Aorta (tissue), 5 donors: Measurements from ENCODE around the gene RIBC1. TPM values are rescaled to one million over a fixed set of nuclear protein-coding genes. Genes with fewer than 3 reads are reported as not detected.

ENCODE experiments used
- ATAC-seq: fragments of 200-7000 bp; cut with Tn5 transposase; one replicate; pipeline ENCODE4 v1.9.1; 2022; ENCODE audit warnings: moderate library complexity; ENCODE audit not compliant: low FRiP score
- DNase-seq, 2 donors: peaks; one replicate each; pipeline ENCODE4 v3.0.0-alpha.2; 2020
- H3K27ac ChIP-seq, 2 donors: one replicate each; pipeline ENCODE4 v1.5.1; 2013; ENCODE audit warnings: low read length in 2 of 2, mild to moderate bottlenecking in 2 of 2, moderate library complexity in 2 of 2, control low read depth in 1 of 2, inconsistent platforms in 1 of 2, low read depth in 1 of 2
- H3K27me3 ChIP-seq, 2 donors: one replicate each; pipeline ENCODE4 v1.6.1; 2013; ENCODE audit warnings: control low read depth in 1 of 2, low read length in 1 of 2, mild to moderate bottlenecking in 1 of 2, moderate library complexity in 1 of 2; ENCODE audit not compliant: insufficient read depth in 2 of 2, control insufficient read depth in 1 of 2
- H3K36me3 ChIP-seq, 2 donors: one replicate each; pipeline ENCODE4 v1.6.1; 2013; ENCODE audit warnings: control low read depth in 1 of 2, low read length in 1 of 2, mild to moderate bottlenecking in 1 of 2; ENCODE audit not compliant: insufficient read depth in 2 of 2, control insufficient read depth in 1 of 2
- H3K4me1 ChIP-seq, 2 donors: one replicate each; pipeline ENCODE4 v1.6.1; 2013; ENCODE audit warnings: low read length in 2 of 2, control low read depth in 1 of 2, mild to moderate bottlenecking in 1 of 2, moderate library complexity in 1 of 2; ENCODE audit not compliant: insufficient read depth in 2 of 2, control insufficient read depth in 1 of 2
- H3K4me3 ChIP-seq, 2 donors: one replicate each; pipeline ENCODE4 v1.5.1; 2013; ENCODE audit warnings: low read length in 2 of 2, control low read depth in 1 of 2, mild to moderate bottlenecking in 1 of 2
- H3K9me3 ChIP-seq: one replicate; pipeline ENCODE4 v1.6.1; 2013; ENCODE audit warnings: mild to moderate bottlenecking, low read length; ENCODE audit not compliant: control insufficient read depth
- WGBS, 2 donors: extraction: QIAGEN DNeasy Blood & Tissue Kit; methylation state at CpG; one replicate each; pipeline ENCODE4 v1.1.7; 2013; 5-methylcytosine and 5-hydroxymethylcytosine counted together
- intact Hi-C, 2 donors: fragments of 100-400 bp; cut with DNase I; formaldehyde crosslinking; loops; one replicate each; pipeline versions ENCODE4 v1.14.2 to v1.15.0; 2022
- long read RNA-seq, 2 donors: library from polyadenylated mRNA; unstranded; transcript quantifications; one replicate each; pipeline ENCODE4 v2.0.0, GENCODE V29; 2020 to 2021
- polyA plus RNA-seq, 2 donors: library from polyadenylated mRNA; stranded (reverse); fragments of 200-250 nt; gene quantifications; one replicate each; pipeline ENCODE4 v1.2.3, GENCODE V29; 2013
- total RNA-seq, 2 donors: library from RNA; stranded (reverse); fragmentation: NEBNext Ultra II Directional; extraction: Animal tissue kit (Norgen Biotek cat#: 25700); gene quantifications; one replicate each; pipeline ENCODE4 v1.2.1, GENCODE V29; 2021
- donor health status: healthy with polysubstance abuse.
- donor health status: Bipolar disorder and iron deficiency.
- donor health status: DM: no; HTN: no; CAD: no.
- donor health status: DM: no; HTN: no; CAD: no.
- donor health status: DM: yes; HTN: yes; CAD: no.

Gene RIBC1
- total RNA-seq (under 1 TPM; 0.48 to 0.58 TPM), polyA plus RNA-seq (1 to 10 TPM in 1 of 2 donors, under 1 TPM in 1; 0.69 to 1.0 TPM)
- long read RNA-seq, donor 1, partial matches to known transcripts = 1 of 5 reads
- long read RNA-seq, donor 1, other reads (novel, unspliced or antisense) = 2 of 5 reads
- long read RNA-seq, donor 2, partial matches to known transcripts = 0 of 2 reads
- long read RNA-seq, donor 2, other reads (novel, unspliced or antisense) = 2 of 2 reads

DNA sequence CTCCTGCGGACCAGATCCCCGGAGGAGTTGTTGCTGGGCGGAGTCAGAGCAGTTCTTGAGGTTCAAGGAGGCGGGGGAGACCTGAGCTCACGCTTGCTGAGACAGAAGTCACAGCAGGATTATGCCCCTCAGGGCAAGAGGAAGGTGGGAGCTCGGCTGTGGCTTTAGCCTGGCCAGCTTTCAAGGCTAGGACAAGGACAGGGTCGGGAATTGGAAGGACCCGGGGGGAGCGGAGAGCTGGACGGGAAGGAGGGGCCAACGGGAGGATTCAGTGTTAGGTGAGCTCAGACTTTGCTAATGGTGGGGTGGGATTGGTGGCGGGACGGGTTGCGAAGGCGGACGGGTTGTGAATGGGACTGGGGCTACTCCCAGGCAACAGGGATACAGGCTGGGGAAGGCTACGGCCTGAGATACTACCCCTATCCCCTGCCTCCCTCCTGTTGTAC lies at the start of gene RIBC1:
RIBC1 (plus strand) TSS at position 13 of the 446 bp plus-strand sequence. CDS start 3,404 bp downstream, outside the sequence.
- H3K9me3 ChIP-seq = no peaks in the 10 kb centered on the region
- H3K4me1 ChIP-seq = no peaks in the 10 kb centered on the region
- WGBS, 2 donors = 2% methylated on average over 17 of the region's 17 CpGs
- no peak for DNase-seq
- peak within 1 kb of the TSS in 1 of 2 donors; percentile 98 for H3K27ac ChIP-seq
- intact Hi-C loops = loop anchor here in 1 of 2 donors (5.0 kb wide), 1 partner anchor 106 kb away; no protein-coding TSS in a partner anchor
- H3K27me3 ChIP-seq = no peaks in the 10 kb centered on the region
- ATAC-seq = no peak
- H3K36me3 ChIP-seq = no peaks in the 10 kb centered on the region
- H3K4me3 ChIP-seq = peak within 1 kb of the TSS; percentile 77 to 83

DNA sequence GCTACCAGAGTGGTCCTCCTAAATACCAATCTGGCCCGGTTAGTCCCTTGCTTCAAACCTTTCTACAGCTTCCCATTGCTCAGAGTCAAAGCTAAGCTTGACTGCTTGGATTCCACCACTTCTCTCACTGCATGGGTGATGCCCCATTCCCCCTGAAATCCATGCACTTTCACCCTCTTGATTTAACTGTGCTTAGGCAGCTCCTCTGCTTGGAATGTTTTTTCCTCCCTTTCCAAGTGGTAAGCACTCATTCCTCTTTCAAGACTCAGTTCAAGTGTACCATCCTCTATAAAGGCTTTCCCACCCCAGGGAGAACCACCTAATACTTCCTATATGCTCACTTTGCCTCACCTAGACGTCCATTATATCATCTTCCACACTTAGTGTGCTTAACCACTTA lies 49.4 kb upstream of the RIBC1 start:
- WGBS, 2 donors = 66 to 72% methylated on average over 2 of the region's 2 CpGs
- DNase-seq (no peak), ATAC-seq (no peak)
- no peaks in the 10 kb centered on the region for H3K4me1 ChIP-seq
- H3K27ac ChIP-seq = no peak overlapping the region
- intact Hi-C loops = no loop called here
- H3K36me3 ChIP-seq = no peaks in the 10 kb centered on the region
- no peaks in the 10 kb centered on the region for H3K9me3 ChIP-seq
- H3K27me3 ChIP-seq = no peaks in the 10 kb centered on the region
- no peak overlapping the region for H3K4me3 ChIP-seq

DNA sequence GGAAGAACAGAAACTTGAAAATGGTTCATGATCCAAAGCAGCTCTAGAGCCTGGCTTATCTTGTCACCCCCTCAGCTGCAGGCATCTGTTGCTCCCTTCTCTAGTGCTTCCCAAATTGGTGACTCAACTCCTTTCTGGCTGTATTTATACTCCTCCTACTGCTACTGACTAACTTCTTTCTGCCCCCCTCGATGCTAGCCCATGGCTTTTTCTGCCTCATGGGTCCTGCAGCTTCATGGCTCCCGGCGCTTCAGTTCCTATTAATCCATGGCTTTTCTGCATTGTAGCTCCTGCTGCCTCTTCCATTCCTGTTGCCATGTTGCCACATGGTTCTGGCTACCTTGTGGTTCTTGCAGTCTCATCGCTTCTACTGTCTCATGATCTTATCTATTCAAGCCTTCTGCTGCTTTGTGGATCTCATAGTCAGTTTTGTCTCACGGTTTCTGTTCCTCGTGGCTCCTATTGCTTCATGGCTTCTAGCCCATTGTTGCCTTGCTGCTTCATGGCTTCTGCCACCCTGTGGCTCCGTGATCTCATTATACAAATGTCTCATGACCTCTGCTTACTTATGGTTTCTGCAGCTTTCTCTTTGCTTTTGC lies 48.4 kb upstream of the RIBC1 start:
- Histone ChIP-seq H3K36me3 (no peaks in the 10 kb centered on the region), H3K4me1 (no peaks in the 10 kb centered on the region), H3K9me3 (no peaks in the 10 kb centered on the region), H3K27me3 (no peaks in the 10 kb centered on the region), H3K27ac (no peak overlapping the region), H3K4me3 (no peak overlapping the region)
- intact Hi-C loops = no loop called here
- 88 to 90% methylated on average over 7 of the region's 7 CpGs for WGBS, 2 donors
- ATAC-seq (no peak), DNase-seq (no peak)

DNA sequence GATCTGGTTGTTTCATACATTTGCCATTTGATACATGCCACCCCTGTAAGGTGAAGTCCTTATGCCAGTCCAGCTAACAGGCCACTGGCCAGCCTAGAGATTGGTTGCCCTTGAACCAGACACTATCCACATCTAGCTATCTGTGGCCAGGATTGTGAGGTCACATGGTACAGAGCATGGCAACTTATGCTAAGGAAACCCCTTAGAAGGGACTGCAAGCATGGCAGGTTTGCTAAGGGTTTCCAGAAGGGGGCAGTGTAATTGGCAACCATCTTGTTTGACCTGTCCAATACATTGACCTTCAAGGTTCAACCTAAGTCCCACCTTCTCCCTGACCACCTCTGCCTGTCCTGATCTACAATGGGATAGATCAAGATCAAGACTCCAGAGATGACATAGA lies 47.8 kb upstream of the RIBC1 start:
- Histone ChIP-seq H3K4me3 (no peak overlapping the region), H3K36me3 (no peaks in the 10 kb centered on the region), H3K4me1 (no peaks in the 10 kb centered on the region), H3K9me3 (no peaks in the 10 kb centered on the region), H3K27ac (no peak overlapping the region), H3K27me3 (no peaks in the 10 kb centered on the region)
- ATAC-seq = no peak
- no peak for DNase-seq
- intact Hi-C loops = no loop called here

DNA sequence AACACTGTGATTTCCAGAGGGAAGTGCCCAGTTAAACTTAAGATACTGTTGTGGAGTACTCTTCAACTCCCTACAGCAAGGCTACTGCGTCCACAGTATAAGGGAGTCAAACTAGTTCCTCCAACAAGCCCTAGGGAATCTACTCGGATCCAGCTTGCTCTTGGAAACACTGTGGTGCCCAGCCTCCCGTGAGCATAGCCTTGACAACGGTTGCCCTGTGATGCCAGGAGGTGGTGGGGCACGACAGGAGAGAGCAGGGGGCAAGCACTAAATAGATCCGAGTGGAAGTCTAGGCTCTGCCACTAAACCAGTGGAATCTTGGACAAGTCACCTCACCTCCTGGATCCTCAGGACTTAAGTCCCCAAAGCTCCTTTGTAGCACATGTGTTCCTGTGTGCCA lies 45.8 kb upstream of the RIBC1 start:
- Histone ChIP-seq H3K27ac (no peak overlapping the region), H3K4me1 (no peaks in the 10 kb centered on the region), H3K4me3 (no peak overlapping the region), H3K27me3 (no peaks in the 10 kb centered on the region), H3K9me3 (no peaks in the 10 kb centered on the region), H3K36me3 (peaks cover 0 to 8% of the 10 kb centered on the region in 2 donors)
- 70 to 76% methylated on average over 6 of the region's 6 CpGs for WGBS, 2 donors
- DNase-seq (no peak), ATAC-seq (no peak)
- intact Hi-C loops = no loop called here

DNA sequence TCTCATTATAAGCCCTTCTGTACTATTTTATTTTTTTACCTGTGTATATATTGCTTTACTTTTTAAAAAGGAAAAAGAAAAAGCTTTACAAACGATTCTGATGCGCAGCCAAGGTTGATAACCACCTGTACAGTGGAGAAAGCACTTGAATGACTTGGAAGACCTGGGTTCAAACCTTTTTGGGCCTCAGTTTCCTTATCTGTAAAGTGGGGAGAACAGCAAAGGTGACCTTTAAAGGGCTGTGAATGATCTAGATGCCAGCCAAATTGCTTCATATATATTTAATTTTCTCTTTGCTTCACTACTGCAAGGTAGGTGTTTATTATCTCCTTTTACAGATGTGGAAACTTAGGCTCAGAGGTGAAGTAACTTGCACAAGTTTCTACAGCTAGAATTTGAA lies 45.2 kb upstream of the RIBC1 start:
- Histone ChIP-seq H3K9me3 (no peaks in the 10 kb centered on the region), H3K4me1 (no peaks in the 10 kb centered on the region), H3K27me3 (no peaks in the 10 kb centered on the region), H3K4me3 (no peak overlapping the region), H3K27ac (no peak overlapping the region), H3K36me3 (peaks cover 0 to 8% of the 10 kb centered on the region in 2 donors)
- intact Hi-C loops = no loop called here
- ATAC-seq (no peak), DNase-seq (no peak)
- WGBS, 2 donors = 88 to 91% methylated on average over 2 of the region's 2 CpGs

DNA sequence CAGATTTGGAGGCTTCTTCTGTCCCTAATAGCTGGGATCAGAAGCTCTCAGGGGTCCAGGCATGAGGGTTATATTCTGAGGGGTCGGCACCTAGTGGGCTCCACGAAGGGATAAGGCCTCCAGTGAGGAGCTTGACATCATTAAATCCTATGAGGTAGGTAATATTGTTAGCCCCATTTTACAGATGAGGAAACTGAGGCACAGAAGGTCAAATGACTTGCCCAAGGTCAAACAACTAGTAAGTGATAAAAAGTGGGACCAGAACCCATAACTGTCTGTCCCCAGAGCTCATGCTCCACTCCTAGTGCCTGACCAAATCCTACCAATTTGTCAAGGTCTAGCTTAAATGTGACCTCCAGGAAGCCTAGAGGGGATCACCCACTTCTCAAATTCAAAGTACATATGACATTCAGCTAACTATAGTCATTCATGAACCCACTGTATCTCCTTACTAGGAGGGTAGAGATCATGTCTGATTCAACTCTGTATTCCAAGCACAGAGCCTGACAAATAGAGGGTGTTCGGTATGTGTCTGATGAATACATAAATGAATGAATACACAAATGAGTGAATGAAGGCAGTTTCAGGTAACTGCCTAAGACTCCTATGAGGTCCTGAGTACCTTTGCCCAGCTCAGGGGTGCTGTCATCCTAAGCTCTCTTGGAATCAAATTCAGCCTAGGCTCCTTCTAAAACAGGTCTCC lies 43.5 kb upstream of the RIBC1 start:
- no peak for DNase-seq
- no peaks in the 10 kb centered on the region for H3K27me3 ChIP-seq
- no peaks in the 10 kb centered on the region for H3K9me3 ChIP-seq
- peaks cover 0 to 8% of the 10 kb centered on the region in 2 donors for H3K36me3 ChIP-seq
- 97% methylated on average over 3 of the region's 3 CpGs for WGBS, 2 donors
- intact Hi-C loops = no loop called here
- no peaks in the 10 kb centered on the region for H3K4me1 ChIP-seq
- H3K4me3 ChIP-seq = no peak overlapping the region
- ATAC-seq = no peak
- H3K27ac ChIP-seq = no peak overlapping the region

DNA sequence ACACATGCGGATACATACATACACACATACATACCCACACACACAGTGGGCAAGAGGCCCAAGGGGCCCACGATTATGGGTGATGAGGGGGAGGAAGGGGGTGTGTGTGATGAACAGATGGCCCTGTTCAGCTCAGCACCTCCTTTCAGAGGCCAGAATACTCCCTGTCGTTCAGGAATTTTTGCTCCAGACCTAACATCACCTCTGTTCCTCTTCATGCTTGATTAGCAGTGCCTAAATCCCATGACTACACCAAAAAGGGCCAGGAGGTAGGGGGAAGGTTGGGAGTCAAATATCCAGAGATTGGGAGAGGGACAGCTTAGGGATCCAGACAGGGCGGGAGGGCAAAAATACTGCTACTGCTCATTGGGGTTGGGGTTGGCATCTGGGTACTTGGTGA lies 42.9 kb upstream of the RIBC1 start:
- H3K27ac ChIP-seq = no peak overlapping the region
- H3K4me1 ChIP-seq = no peaks in the 10 kb centered on the region
- no peaks in the 10 kb centered on the region for H3K27me3 ChIP-seq
- H3K36me3 ChIP-seq = peaks cover 0 to 8% of the 10 kb centered on the region in 2 donors
- intact Hi-C loops = no loop called here
- WGBS, 2 donors = 75 to 84% methylated on average over 4 of the region's 4 CpGs
- DNase-seq (no peak), ATAC-seq (no peak)
- no peak overlapping the region for H3K4me3 ChIP-seq
- H3K9me3 ChIP-seq = no peaks in the 10 kb centered on the region
